ENCODE measurements around the gene UBE4B.
A peak's percentile ranks its signal among the peaks of the same experiment; 100 is the strongest.
"Not testable (repeated sequence)": the region's sequence is repeated elsewhere in the genome, so short reads cannot be mapped to it uniquely, and the experiment has no call there.

Gene UBE4B

DNA sequence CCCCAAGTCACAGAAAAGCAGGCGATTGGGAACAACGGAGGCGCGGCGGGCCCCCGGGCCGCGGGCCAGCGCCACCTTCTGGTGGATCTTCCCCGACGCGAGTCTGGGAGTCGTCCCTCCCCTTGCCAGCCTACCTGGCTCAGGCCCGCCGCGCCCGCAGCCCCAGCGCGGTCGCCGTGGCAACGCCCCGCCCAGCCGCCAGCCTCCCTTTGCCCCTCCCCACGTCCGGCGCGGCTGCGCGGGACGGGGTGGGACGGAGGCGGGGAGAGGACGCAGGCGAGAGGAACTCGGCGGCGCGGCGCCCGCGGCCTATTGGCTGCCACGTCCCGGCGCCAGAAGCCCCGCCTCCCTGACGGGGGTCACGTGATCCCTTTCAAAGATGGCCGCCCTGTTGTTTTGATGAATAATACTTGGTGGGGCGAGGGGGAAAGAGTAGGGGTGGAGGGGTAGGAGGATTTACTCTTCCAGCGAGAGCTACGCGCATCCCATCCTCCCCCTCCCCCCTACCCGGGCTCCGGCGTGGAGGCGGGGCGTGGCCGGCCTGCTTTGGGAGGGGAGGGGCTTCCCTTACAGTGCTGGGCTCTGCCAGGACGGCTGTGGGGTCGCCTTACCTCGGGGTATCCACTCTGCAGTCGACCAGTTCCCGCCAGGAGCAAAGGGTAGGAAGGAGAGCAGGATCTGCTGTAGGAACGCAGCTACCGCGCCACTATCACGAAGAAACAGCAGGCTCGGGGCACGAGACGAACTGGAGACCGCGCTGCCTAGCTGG is at the start of gene UBE4B:
Gene UBE4B, plus strand, starts transcription at position 369 of the 769 bp plus-strand sequence. CDS start 713 bp downstream, outside the sequence.
- peak; percentile 82 for FAIRE-seq
- peak; percentile 52; the same call in 1 of the 2 replicates for TF ChIP-seq POLR2A (IDR thresholded peaks at IDR 0.05; ENCODE audit: low read depth, low read length)
- peak; percentile 65 for DNase-seq (ENCODE audit: insufficient read length, low spot score)

DNA sequence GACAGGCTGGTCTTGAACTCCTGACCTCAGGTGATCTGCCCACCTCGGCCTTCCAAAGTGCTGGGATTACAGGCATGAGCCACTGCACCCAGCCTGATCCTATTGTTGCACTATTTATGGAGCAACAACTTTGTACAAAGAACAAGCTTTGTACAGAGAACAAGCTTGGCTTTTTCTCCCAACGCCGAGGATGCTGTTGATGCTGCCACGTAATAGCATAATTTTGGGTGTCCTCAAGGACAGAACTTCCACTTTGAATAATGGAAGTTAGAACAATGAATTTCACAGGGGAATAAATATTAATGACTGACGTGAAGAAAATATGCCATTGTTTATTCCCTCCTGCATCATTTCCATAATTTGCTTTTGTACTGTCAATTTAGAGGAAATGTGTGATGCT is 48.5 kb upstream of the UBE4B start:
- DNase-seq (ENCODE audit: insufficient read length, low spot score), result no peak
- no peak for TF ChIP-seq POLR2A (IDR thresholded peaks at IDR 0.05; ENCODE audit: low read depth, low read length)
- FAIRE-seq, result no peak

DNA sequence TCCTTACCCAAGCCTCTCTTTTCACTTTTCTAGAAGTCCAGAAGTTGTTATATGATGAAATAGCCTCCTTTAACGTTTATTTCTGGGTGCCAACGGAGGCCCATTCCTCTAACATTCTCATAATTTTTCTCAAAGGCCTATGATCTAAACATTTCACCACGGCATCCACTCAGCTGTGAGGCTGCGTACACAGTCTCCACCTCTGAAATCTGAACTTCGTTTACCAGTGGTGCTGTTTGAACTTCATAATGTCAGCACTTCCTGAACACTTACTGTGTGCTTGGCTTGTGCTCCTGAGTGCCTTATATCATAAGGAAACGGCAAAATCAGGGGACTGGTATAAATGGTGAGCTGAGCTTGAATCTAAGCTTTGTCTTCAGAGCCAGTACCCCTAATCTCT is 47.8 kb upstream of the UBE4B start:
- no peak for DNase-seq (ENCODE audit: insufficient read length, low spot score)
- no peak for FAIRE-seq
- no peak for TF ChIP-seq POLR2A (IDR thresholded peaks at IDR 0.05; ENCODE audit: low read depth, low read length)

DNA sequence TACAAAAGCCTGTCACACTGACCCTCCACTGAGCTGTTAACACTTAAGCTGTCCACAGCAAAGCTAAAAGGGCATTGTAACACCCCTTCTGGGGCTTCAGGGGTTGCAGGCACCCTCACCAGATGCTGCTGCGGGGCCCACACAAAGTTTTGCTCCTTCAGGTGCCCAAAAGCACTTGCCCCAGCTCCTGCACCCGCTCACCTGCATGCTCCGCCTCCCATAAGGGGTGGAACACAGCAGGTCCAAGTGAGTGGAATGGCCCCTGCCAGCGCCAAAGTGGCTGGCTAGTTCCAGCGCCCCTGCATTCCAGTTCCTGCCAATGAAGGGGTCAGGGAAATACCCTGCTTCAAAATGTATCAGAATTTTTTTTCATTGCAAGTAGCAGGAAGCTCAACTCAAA is 43.0 kb upstream of the UBE4B start:
- TF ChIP-seq POLR2A (IDR thresholded peaks at IDR 0.05; ENCODE audit: low read depth, low read length), result no peak
- no peak for FAIRE-seq
- no peak for DNase-seq (ENCODE audit: insufficient read length, low spot score)

DNA sequence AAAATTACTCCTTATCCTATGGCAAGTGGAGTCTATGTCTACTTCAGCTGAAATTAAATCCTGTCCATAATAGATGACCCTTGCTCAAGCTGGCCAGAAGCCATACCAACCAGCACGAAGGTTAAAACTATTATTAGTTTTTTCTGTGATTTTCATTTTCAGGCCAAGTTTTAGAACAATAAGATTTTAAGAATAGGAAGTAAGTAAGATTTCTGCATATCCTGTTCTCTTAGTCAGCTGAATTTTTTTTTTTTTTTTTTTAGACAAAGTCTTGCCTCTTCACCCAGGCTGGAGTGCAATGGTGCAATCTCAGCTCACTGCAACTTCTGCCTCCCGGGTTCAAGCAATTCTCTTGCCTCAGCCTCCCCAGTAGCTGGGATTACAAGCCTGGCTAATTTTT is 41.8 kb upstream of the UBE4B start:
- DNase-seq (ENCODE audit: insufficient read length, low spot score) (no peak), FAIRE-seq (no peak)
- TF ChIP-seq POLR2A (IDR thresholded peaks at IDR 0.05; ENCODE audit: low read depth, low read length), result no peak

DNA sequence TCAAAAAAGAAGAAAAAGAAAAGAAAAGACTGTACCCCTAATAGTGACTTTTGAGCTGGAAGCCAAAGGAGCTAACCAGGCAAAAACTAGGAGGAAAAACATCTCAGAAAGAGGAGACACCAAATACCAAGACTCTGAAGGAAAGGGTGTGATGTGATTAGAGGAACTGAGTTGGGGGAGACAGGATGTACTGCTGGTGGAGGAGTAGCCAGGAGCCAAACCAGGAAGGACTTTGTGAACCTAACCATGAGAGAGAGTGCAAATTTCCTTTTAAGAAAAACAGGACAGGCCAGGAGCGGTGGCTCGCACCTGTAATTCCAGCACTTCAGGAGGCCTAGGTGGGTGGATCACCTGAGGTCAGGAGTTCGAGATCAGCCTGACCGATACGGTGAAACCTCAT is 39.8 kb upstream of the UBE4B start:
- no peak for FAIRE-seq
- DNase-seq (ENCODE audit: insufficient read length, low spot score), result no peak
- no peak for TF ChIP-seq POLR2A (IDR thresholded peaks at IDR 0.05; ENCODE audit: low read depth, low read length)

DNA sequence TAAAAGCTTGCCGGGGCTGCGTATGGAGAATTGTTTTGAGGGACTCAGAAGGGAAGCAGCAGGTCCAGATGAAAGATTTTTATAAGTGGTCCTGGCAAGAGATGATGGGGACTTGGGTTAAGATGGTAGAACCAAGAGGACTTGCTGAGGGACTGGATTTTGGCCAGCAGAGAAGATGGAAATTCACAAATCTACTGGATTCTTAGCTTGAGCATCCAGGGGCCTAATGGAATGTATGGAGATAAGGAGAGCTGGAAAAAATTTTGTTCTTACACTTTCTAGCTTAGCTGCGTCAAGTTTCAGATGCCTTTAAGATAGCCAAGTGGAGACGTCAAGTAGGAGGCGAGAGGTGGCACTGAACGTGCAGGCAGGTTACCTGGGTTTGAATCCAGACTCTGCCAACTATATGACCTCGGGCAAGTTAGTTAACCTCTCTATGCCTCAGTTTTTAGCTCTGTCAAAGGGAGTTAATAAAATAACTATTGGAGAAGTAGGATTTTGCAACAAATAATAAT is 39.1 kb upstream of the UBE4B start:
- FAIRE-seq, result no peak
- DNase-seq (ENCODE audit: insufficient read length, low spot score), result no peak
- TF ChIP-seq POLR2A (IDR thresholded peaks at IDR 0.05; ENCODE audit: low read depth, low read length), result no peak

DNA sequence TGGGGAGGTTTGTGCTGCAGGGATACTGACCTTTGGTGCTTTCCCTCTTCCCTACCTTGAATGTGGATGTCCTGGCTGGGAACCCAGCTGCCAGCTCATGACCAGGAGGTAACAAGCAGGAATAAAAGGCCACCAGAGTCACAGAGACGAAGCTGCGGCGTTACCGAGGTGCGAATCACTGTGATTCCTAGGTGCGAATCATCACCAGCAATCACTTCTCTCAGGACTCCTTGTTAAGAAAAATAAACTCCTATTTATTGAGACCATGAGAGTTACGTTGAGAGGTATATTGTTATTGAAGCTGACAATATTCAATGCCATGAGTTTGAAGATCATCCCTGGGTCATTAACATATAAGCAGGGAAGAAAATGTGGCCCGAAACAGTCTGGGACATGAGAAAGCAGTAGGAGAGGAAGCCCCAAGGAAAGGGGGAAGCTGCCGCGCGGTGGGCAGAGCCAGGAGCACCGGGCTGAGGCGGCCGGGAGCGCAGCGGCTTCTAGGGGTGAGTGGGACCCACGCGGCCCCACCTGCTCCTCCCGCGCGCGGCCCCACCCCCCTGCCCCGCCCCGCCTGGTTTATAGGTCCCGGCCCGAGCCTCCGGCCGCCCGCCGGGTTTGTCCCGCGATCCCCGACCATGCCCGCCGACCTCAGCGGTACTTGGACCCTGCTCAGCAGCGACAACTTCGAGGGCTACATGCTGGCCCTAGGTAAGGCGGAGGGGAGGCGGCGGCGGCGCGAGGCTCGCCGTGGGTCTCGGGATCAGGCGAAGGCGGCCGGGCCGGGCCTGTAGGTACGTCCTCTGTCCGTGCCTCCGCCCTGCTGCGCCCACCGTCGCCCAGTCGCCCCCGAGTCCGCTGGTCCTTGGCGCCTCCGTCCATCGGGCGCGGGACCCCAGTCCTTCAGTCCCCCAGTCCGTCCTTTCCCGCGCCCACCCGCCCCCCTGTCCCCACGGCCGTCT is 35.9 kb upstream of the UBE4B start, which contains the start of gene RBP7:
Gene RBP7, plus strand, starts transcription at position 605 of the 959 bp plus-strand sequence. Its CDS starts 31 bp downstream, at position 636.
- FAIRE-seq, result no peak
- no peak for DNase-seq (ENCODE audit: insufficient read length, low spot score)
- TF ChIP-seq POLR2A (IDR thresholded peaks at IDR 0.05; ENCODE audit: low read depth, low read length), result no peak

DNA sequence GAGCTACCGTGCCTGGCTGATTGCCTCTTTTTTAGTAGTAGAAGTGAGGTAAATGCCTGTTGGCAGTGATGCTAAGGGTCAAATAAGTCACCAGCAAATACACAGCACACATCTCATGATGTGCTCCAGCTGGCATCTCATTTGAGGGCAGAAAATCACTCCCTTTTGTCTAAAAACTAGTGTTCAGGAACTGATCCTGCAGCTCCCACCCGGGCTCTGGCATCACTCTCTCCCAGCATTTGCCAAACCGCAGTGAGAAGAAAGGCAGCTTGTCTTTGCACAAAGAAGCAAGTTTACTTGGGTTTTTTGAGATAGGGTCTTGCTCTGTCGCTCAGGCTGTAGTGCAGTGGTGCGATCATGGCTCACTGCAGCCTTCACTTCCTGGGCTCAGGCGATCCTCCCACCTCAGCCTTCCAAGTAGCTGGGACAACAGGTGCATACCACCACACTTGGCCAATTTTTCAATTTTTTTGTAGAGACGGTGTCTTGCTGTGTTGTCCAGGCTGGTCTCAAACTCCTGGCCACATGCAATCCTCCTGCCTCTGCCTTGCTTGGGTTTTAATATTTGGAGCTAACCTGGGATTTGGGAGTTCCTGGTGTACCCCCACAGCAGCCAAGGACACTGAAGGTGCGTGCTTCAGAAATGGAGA is 31.6 kb upstream of the UBE4B start:
- no peak for TF ChIP-seq POLR2A (IDR thresholded peaks at IDR 0.05; ENCODE audit: low read depth, low read length)
- DNase-seq (ENCODE audit: insufficient read length, low spot score), result no peak
- no peak for FAIRE-seq

DNA sequence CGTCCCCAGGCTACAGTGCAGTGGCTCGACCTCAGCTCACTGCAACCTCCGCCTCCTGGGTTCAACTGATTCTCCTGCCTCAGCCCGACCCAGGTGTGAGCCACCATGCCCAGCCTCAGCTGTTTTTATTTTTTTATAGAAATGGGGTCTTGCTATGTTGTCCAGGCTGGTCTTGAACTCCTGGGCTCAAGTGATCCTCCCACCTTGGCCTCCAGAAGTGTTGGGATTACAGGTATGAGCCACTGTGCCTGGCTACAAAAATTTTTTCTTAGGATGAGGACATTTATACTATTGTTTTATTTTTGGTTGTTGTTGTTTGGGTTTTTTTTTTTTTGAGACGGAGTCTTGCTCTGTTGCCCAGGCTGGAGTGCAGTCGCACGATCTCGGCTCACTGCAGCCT is 27.5 kb upstream of the UBE4B start:
- DNase-seq (ENCODE audit: insufficient read length, low spot score); FAIRE-seq: not testable (repeated sequence)

DNA sequence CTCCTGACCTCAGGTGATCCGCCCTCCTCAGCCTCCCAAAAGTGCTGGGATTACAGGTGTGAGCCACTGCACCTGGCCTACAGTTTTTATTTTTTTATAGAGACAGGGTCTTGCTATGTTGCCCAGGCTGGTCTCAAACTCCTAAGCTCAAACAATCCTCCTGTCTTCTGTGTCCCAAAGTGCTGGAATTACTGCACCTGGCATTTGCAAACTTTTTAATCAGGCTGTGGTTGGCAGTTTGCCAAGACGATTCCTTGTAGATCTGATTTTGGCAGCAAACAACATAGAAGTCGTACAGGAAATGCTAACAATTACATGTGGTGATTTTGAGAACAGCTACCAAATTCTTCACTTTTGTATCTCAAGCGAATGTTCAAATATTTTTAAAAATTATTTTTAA is 25.6 kb upstream of the UBE4B start:
- no peak for TF ChIP-seq POLR2A (IDR thresholded peaks at IDR 0.05; ENCODE audit: low read depth, low read length)
- no peak for DNase-seq (ENCODE audit: insufficient read length, low spot score)
- no peak for FAIRE-seq

DNA sequence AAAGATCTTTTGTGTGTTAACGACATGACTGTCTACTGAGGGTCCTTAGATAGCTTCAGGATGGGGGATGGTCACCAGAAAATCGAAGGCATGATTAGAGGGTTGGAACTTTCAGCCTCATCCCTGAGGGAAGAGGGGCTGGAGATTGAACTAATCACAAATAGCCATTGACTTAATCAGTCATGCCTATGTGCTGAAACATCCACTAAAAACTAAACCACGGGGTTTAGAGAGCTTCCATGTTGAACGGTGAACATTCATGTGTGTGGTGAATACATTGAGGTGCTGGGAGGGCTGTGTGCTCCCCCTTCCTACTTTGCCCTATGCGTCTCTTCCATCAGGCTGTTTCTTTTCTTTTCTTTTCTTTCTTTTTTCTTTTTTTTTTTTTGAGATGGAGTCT is 18.7 kb upstream of the UBE4B start:
- FAIRE-seq (no peak), DNase-seq (ENCODE audit: insufficient read length, low spot score) (no peak)
- TF ChIP-seq POLR2A (IDR thresholded peaks at IDR 0.05; ENCODE audit: low read depth, low read length), result no peak

DNA sequence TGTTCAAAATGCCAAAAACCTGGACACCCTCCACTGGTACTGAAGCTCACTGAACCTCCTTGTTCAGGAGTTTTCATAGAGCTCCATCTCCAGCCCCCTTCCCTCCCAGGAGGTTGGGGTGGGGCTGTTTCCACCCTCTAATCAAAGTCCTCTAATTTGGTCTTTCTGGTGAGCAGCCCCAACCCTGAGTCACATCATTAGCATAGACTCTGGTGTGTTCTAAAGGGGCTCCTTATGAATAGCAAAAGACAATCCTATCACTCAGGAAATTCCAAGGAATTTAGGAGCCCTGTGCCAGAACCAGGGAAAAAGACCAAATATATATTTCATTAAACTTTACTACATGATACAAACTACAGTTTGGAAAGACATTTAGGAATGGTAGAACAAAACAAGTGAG is 13.2 kb upstream of the UBE4B start:
- DNase-seq (ENCODE audit: insufficient read length, low spot score) (no peak), FAIRE-seq (no peak)
- TF ChIP-seq POLR2A (IDR thresholded peaks at IDR 0.05; ENCODE audit: low read depth, low read length), result no peak

DNA sequence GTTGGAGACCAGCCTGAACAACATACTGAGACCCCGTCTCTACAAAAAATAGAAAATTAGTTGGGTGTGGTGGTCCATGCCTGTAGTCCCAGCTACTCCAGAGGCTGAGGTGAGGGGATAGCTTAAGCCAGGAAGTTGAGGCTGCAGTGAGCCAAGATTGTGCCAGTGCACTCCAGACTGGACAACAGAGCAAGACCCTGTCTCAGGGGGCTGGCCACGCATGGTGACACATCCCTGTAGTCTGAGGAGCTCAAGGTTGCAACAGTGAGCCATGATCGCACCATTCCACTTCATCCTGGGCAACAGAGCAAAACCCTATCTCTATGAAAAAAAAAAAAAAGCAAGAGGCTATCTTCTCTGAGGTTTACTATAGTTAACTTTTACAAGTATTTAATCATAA is 12.7 kb upstream of the UBE4B start:
- no peak for FAIRE-seq
- no peak for DNase-seq (ENCODE audit: insufficient read length, low spot score)
- TF ChIP-seq POLR2A (IDR thresholded peaks at IDR 0.05; ENCODE audit: low read depth, low read length), result no peak

DNA sequence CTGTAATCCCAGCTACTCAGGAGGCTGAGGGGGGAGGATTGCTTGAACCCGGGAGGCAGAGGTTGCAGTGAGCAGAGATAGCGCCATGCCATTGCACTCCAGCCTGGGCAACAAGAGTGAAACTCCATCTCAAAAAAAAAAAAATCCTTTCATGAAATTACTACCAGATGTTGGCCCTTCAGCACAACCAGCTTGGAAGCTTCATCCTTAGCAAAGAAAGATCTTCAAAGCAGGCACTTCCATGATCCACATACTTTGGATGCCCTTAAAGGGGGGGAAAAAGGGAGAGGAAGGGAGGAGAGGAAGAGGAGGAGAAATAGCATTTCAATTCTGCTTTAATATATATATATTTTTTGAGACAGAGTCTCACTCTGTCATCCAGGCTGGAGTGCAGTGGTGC is 12.1 kb upstream of the UBE4B start:
- not testable (repeated sequence) for FAIRE-seq; DNase-seq (ENCODE audit: insufficient read length, low spot score)

DNA sequence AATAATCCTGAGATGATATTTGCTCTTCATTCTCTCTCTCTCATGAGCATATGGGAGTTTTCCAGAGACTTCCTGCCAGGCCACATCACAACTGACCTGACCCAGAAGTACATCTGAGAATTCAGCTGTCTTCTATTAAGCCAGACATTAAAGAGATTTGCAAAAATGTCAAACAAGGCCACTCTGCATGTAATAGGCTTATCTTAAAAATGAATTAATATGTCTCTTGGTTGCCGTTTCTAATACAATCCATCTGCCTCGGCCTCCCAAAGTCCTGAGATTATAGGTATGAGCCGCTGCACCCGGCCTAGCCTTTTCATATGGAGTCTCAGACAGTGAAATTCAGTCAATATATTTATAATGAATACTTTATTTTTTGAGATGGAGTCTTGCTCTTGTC is 10.8 kb upstream of the UBE4B start:
- not testable (repeated sequence) for FAIRE-seq; DNase-seq (ENCODE audit: insufficient read length, low spot score)

Measured in H54 (cell line).